Fibroblast of the aortic adventitia (primary cell): Measurements from ENCODE around the gene EIF3B. TPM values are rescaled to one million over a fixed set of nuclear protein-coding genes. Genes with fewer than 3 reads are reported as not detected.

ENCODE experiments used
- DNase-seq: peaks from one replicate; pipeline ENCODE4 v3.0.0-alpha.2; 2010; ENCODE audit warnings: low read depth
- H3K4me3 ChIP-seq: 2 replicates; pipeline ENCODE4 v1.5.1; 2011; ENCODE audit warnings: low read depth, mild to moderate bottlenecking, control low read depth, low read length, moderate library complexity
- CTCF ChIP-seq: IDR thresholded peaks from 2 replicates; pipeline ENCODE4 v1.5.1; 2011; ENCODE audit warnings: mild to moderate bottlenecking, low read length, control low read depth, inconsistent platforms; ENCODE audit not compliant: insufficient read depth
- small RNA-seq: library from RNA; depleted of rRNA; stranded (forward); fragments of <200 nt; gene quantifications from one replicate; pipeline ENCODE3, GENCODE V24; 2012
- total RNA-seq: library from RNA; depleted of rRNA; stranded (reverse); fragments of >200 nt; gene quantifications from 2 replicates; pipeline ENCODE4 v1.2.3, GENCODE V29; 2012; ENCODE audit warnings: low replicate concordance

EIF3B gene
- total RNA-seq, 1 donor: 150 TPM

GRCh38 chr7:2420216-2420933, 65.7 kb downstream of the EIF3B start:
- H3K4me3 ChIP-seq: no peak overlapping the region
- TF ChIP-seq CTCF: no peak

GRCh38 chr7:2421943-2422310, 67.3 kb downstream of the EIF3B start:
- no peak for TF ChIP-seq CTCF
- no peak for DNase-seq
- no peak overlapping the region for H3K4me3 ChIP-seq

More at GRCh38 chr7:2420216-2420933, 65.7 kb downstream of the EIF3B start:
- no peak for DNase-seq

GRCh38 chr7:2425749-2426148, 71.1 kb downstream of the EIF3B start:
- no peak overlapping the region for H3K4me3 ChIP-seq
- DNase-seq: no peak
- TF ChIP-seq CTCF: no peak

Small RNA genes within 50 kb of the gene (small RNA-seq; reads per million reads assigned to genes)
- gene AC004840.2: not detected

Other genes with a start within 250 kb of the EIF3B start
- gene MAD1L1, start 121.9 kb upstream of the EIF3B start, total RNA-seq: 22.9 and 133 TPM in 2 replicates
- 17.7 and 20.7 TPM in 2 replicates for gene MRM2, start 112.6 kb upstream of the EIF3B start, total RNA-seq
- 8.3 and 16.3 TPM in 2 replicates for gene NUDT1, start 112.6 kb upstream of the EIF3B start, total RNA-seq
- gene SNX8, start 40.4 kb upstream of the EIF3B start, total RNA-seq: 12.1 and 19.4 TPM in 2 replicates
- 2.2 and 4.2 TPM in 2 replicates for gene CHST12, start 48.8 kb downstream of the EIF3B start, total RNA-seq
- gene GRIFIN, start 121.6 kb downstream of the EIF3B start, total RNA-seq: not detected in 2 replicates
- 0.72 and 2.3 TPM in 2 replicates for gene LFNG, start 164.9 kb downstream of the EIF3B start, total RNA-seq
- gene BRAT1, start 200.7 kb downstream of the EIF3B start, total RNA-seq: 22.3 and 44.9 TPM in 2 replicates
- gene IQCE, start 204.2 kb downstream of the EIF3B start, total RNA-seq: 14.0 and 210 TPM in 2 replicates